Measurements from ENCODE around the gene ADCY5.

Gene ADCY5

GRCh38 chr3:123464211-123464610 lies 15.3 kb upstream of the ADCY5 start:
- H3K4me3 ChIP-seq = no peak overlapping the region
- no peak overlapping the region for H3K27ac ChIP-seq

GRCh38 chr3:123459862-123460261 lies 11.0 kb upstream of the ADCY5 start:
- Histone ChIP-seq H3K27ac (no peak overlapping the region), H3K4me3 (no peak overlapping the region)

GRCh38 chr3:123458255-123458654 lies 9.4 kb upstream of the ADCY5 start:
- Histone ChIP-seq H3K27ac (no peak overlapping the region), H3K4me3 (no peak overlapping the region)

GRCh38 chr3:123457841-123458240 lies 9.0 kb upstream of the ADCY5 start:
- Histone ChIP-seq H3K4me3 (no peak overlapping the region), H3K27ac (no peak overlapping the region)

- Histone ChIP-seq H3K4me3 (no peak overlapping the region), H3K27ac (no peak overlapping the region)
Observed at GRCh38 chr3:123453675-123454074, 4.8 kb upstream of the ADCY5 start.

- Histone ChIP-seq H3K4me3 (no peak overlapping the region), H3K27ac (no peak overlapping the region)
Observed at GRCh38 chr3:123451186-123451585, 2.3 kb upstream of the ADCY5 start.

GRCh38 chr3:123449997-123450604 lies 1.2 kb upstream of the ADCY5 start:
- Histone ChIP-seq H3K27ac (peak overlapping the region in 7 of 21 experiments; percentile 9 to 71 (median 55)), H3K4me3 (peak overlapping the region; percentile 16 to 54 (median 38))

- Histone ChIP-seq H3K27ac (peak overlapping the region in 8 of 21 experiments; percentile 2 to 71 (median 44)), H3K4me3 (peak overlapping the region; percentile 28 to 54 (median 38))
Observed at GRCh38 chr3:123449102-123449996, 459 bp upstream of the ADCY5 start.

GRCh38 chr3:123447749-123448517 lies 957 bp downstream of the ADCY5 start:
- peak overlapping the region in 1 of 21 experiments; percentile 12 for H3K27ac ChIP-seq

GRCh38 chr3:123447416-123447748 lies 1.5 kb downstream of the ADCY5 start:
- H3K4me3 ChIP-seq = no peak overlapping the region
- no peak overlapping the region for H3K27ac ChIP-seq

More at GRCh38 chr3:123447749-123448517, 957 bp downstream of the ADCY5 start:
- H3K4me3 ChIP-seq = peak overlapping the region; percentile 13 to 54 (median 38)

- Histone ChIP-seq H3K4me3 (no peak overlapping the region), H3K27ac (no peak overlapping the region)
Observed at GRCh38 chr3:123446610-123447109, 2.2 kb downstream of the ADCY5 start.

- Histone ChIP-seq H3K27ac (no peak overlapping the region), H3K4me3 (no peak overlapping the region)
Observed at GRCh38 chr3:123446210-123446609, 2.7 kb downstream of the ADCY5 start.

GRCh38 chr3:123445702-123446101 lies 3.2 kb downstream of the ADCY5 start:
- no peak overlapping the region for H3K4me3 ChIP-seq
- H3K27ac ChIP-seq = no peak overlapping the region

- H3K4me3 ChIP-seq = no peak overlapping the region
Observed at GRCh38 chr3:123444744-123445143, 4.1 kb downstream of the ADCY5 start.

GRCh38 chr3:123444023-123444422 lies 4.9 kb downstream of the ADCY5 start:
- no peak overlapping the region for H3K4me3 ChIP-seq
- no peak overlapping the region for H3K27ac ChIP-seq

More at GRCh38 chr3:123444744-123445143, 4.1 kb downstream of the ADCY5 start:
- H3K27ac ChIP-seq = no peak overlapping the region

GRCh38 chr3:123442908-123443307 lies 6.0 kb downstream of the ADCY5 start:
- Histone ChIP-seq H3K27ac (no peak overlapping the region), H3K4me3 (no peak overlapping the region)

- no peak overlapping the region for H3K27ac ChIP-seq
- H3K4me3 ChIP-seq = no peak overlapping the region
Observed at GRCh38 chr3:123442125-123442524, 6.8 kb downstream of the ADCY5 start.

GRCh38 chr3:123439806-123440580 lies 8.9 kb downstream of the ADCY5 start:
- H3K4me3 ChIP-seq = no peak overlapping the region
- no peak overlapping the region for H3K27ac ChIP-seq

- Histone ChIP-seq H3K27ac (no peak overlapping the region), H3K4me3 (no peak overlapping the region)
Observed at GRCh38 chr3:123432832-123433523, 15.9 kb downstream of the ADCY5 start.

Data from skin epidermis (tissue), 12 donors.